ENCODE measurements around the gene NDUFV3. TPM values are rescaled to one million over a fixed set of nuclear protein-coding genes. Genes with fewer than 3 reads are reported as not detected.
A peak's percentile ranks its signal among the peaks of the same experiment; 100 is the strongest.
"Not testable (repeated sequence)": the region's sequence is repeated elsewhere in the genome, so short reads cannot be mapped to it uniquely, and the experiment has no call there.

Gene NDUFV3
- total and polyA plus RNA-seq, 12 donors, result 25.9 to 63.7 (median 52.2) TPM

GRCh38 chr21:42937960-42938605, 45.0 kb downstream of the NDUFV3 start:
- Histone ChIP-seq H3K27ac (no peak overlapping the region), H3K4me3 (no peak overlapping the region), H3K27me3 (no peaks in the 10 kb centered on the region), H3K4me1 (peaks cover 0 to 19% (median 7%) of the 10 kb centered on the region in 9 donors), H3K36me3 (no peaks in the 10 kb centered on the region), H3K9me3 (no peaks in the 10 kb centered on the region)
- WGBS, 2 donors, result 81 to 83% methylated on average over 21 of the region's 21 CpGs
- no peak for DNase-seq
- TF ChIP-seq, protein P1, sequence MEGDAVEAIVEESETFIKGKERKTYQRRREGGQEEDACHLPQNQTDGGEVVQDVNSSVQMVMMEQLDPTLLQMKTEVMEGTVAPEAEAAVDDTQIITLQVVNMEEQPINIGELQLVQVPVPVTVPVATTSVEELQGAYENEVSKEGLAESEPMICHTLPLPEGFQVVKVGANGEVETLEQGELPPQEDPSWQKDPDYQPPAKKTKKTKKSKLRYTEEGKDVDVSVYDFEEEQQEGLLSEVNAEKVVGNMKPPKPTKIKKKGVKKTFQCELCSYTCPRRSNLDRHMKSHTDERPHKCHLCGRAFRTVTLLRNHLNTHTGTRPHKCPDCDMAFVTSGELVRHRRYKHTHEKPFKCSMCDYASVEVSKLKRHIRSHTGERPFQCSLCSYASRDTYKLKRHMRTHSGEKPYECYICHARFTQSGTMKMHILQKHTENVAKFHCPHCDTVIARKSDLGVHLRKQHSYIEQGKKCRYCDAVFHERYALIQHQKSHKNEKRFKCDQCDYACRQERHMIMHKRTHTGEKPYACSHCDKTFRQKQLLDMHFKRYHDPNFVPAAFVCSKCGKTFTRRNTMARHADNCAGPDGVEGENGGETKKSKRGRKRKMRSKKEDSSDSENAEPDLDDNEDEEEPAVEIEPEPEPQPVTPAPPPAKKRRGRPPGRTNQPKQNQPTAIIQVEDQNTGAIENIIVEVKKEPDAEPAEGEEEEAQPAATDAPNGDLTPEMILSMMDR (IDR thresholded peaks at IDR 0.05), result no peak
- no peak for ATAC-seq
- intact Hi-C loops (cut with DNase I), result loop anchor here in 1 of 10 donors (10.0 kb wide), 1 partner anchor 863 kb away; the partner anchor contains the start of gene UMODL1

DNA sequence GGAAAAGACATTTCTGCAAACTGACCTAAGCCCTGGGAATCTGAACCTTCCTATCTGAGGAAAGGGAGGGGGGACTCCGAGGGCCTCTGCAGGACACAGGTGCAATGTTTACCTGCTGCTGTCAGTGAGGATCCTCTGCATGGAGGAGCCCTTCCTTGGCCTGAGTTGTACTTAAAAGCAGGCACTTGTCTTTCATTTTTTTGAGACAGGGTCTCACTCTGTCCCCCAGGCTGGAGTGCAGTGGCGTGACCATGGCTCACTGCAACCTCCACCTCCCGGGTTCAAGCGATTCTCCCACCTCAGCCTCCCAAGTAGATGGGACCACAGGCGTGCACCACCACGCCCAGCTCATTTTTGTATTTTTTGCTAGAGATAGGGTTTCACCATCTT, 45.5 kb downstream of the NDUFV3 start:
- not testable (repeated sequence) for H3K9me3 ChIP-seq, ATAC-seq, H3K27ac ChIP-seq, H3K27me3 ChIP-seq, H3K4me3 ChIP-seq, DNase-seq, H3K36me3 ChIP-seq
- intact Hi-C loops (cut with DNase I), result loop anchor here in 1 of 10 donors (10.0 kb wide), 1 partner anchor 864 kb away; the partner anchor contains the start of gene UMODL1
- WGBS, 2 donors, result 92 to 95% methylated on average over 6 of the region's 6 CpGs
- peaks cover 0 to 16% (median 7%) of the 10 kb centered on the region in 9 donors for H3K4me1 ChIP-seq

- Histone ChIP-seq H3K4me1 (peaks cover 0 to 16% (median 7%) of the 10 kb centered on the region in 9 donors), H3K36me3 (no peaks in the 10 kb centered on the region), H3K9me3 (no peaks in the 10 kb centered on the region), H3K27me3 (no peaks in the 10 kb centered on the region), H3K27ac (peak overlapping the region in 8 of 10 donors; percentile 42 to 71 (median 64)), H3K4me3 (peak overlapping the region in 4 of 10 donors; percentile 25 to 36 (median 32))
- WGBS, 2 donors, result 41 to 45% methylated on average over 16 of the region's 16 CpGs
- peak; percentile 91 to 99 (median 95) for ATAC-seq
- TF ChIP-seq, protein P1 (IDR thresholded peaks at IDR 0.05), result no peak
- peak in 1 of 2 donors; percentile 86 for DNase-seq
- intact Hi-C loops (cut with DNase I), result loop anchor here in 1 of 10 donors (10.0 kb wide), 1 partner anchor 865 kb away; the partner anchor contains the start of gene UMODL1
These were observed 46.7 kb downstream of the NDUFV3 start for GRCh38 chr21:42939582-42940413.

- WGBS, 2 donors, result 97% methylated on average over 6 of the region's 6 CpGs
- H3K27ac ChIP-seq, result no peak overlapping the region
- no peaks in the 10 kb centered on the region for H3K36me3 ChIP-seq
- DNase-seq (no peak), ATAC-seq (no peak)
- TF ChIP-seq, protein P1 (IDR thresholded peaks at IDR 0.05), result no peak
- peaks cover 0 to 16% (median 7%) of the 10 kb centered on the region in 9 donors for H3K4me1 ChIP-seq
- intact Hi-C loops (cut with DNase I), result no loop called here
- H3K27me3 ChIP-seq, result no peaks in the 10 kb centered on the region
- no peak overlapping the region for H3K4me3 ChIP-seq
- no peaks in the 10 kb centered on the region for H3K9me3 ChIP-seq
These were observed 48.6 kb downstream of the NDUFV3 start for GRCh38 chr21:42941696-42942085.
